ENCODE data around the gene RPS19.

The RPS19 gene

GRCh38 chr19:41859618-41860418 lies at the start of gene RPS19:
Gene RPS19 (plus strand): TSS chr19:41860255. CDS start chr19:41860775, 520 bp downstream.
- peak; percentile 98 for DNase-seq (ENCODE audit: low read depth in 3 of 3)

- no peak for DNase-seq (ENCODE audit: low read depth in 3 of 3)
Observed at GRCh38 chr19:41810301-41810700, 49.8 kb upstream of the RPS19 start.

GRCh38 chr19:41811036-41811435 lies 49.0 kb upstream of the RPS19 start:
- DNase-seq (ENCODE audit: low read depth in 3 of 3) = no peak

GRCh38 chr19:41811981-41812380 lies 48.1 kb upstream of the RPS19 start:
- DNase-seq (ENCODE audit: low read depth in 3 of 3) = no peak

GRCh38 chr19:41813911-41814310 lies 46.1 kb upstream of the RPS19 start:
- no peak for DNase-seq (ENCODE audit: low read depth in 3 of 3)

- DNase-seq (ENCODE audit: low read depth in 3 of 3) = no peak
Observed at GRCh38 chr19:41815301-41815700, 44.8 kb upstream of the RPS19 start.

GRCh38 chr19:41816761-41817160 lies 43.3 kb upstream of the RPS19 start:
- no peak for DNase-seq (ENCODE audit: low read depth in 3 of 3)

GRCh38 chr19:41821003-41821735 lies 38.9 kb upstream of the RPS19 start:
- DNase-seq (ENCODE audit: low read depth in 3 of 3) = peak; percentile 5 to 16 (median 6)

- DNase-seq (ENCODE audit: low read depth in 3 of 3) = no peak
Observed at GRCh38 chr19:41837981-41838708, 21.9 kb upstream of the RPS19 start.

GRCh38 chr19:41839211-41839610 lies 20.8 kb upstream of the RPS19 start:
- DNase-seq (ENCODE audit: low read depth in 3 of 3) = no peak

- DNase-seq (ENCODE audit: low read depth in 3 of 3) = no peak
Observed at GRCh38 chr19:41843371-41843770, 16.7 kb upstream of the RPS19 start.

GRCh38 chr19:41844601-41845000 lies 15.5 kb upstream of the RPS19 start, which contains the start of gene LYPD4:
Gene LYPD4 (minus strand): TSS chr19:41844683. CDS start chr19:41839285, 5,398 bp downstream.
- no peak for DNase-seq (ENCODE audit: low read depth in 3 of 3)

- DNase-seq (ENCODE audit: low read depth in 3 of 3) = no peak
Observed at GRCh38 chr19:41845001-41845050, 15.2 kb upstream of the RPS19 start, which contains the start of gene DMRTC2. Gene DMRTC2 (plus strand): TSS chr19:41845042. CDS start chr19:41847429, 2,387 bp downstream.

GRCh38 chr19:41845051-41845590 lies 14.9 kb upstream of the RPS19 start:
- DNase-seq (ENCODE audit: low read depth in 3 of 3) = no peak

- no peak for DNase-seq (ENCODE audit: low read depth in 3 of 3)
Observed at GRCh38 chr19:41847351-41848105, 12.5 kb upstream of the RPS19 start.

GRCh38 chr19:41848666-41849065 lies 11.4 kb upstream of the RPS19 start:
- no peak for DNase-seq (ENCODE audit: low read depth in 3 of 3)

- no peak for DNase-seq (ENCODE audit: low read depth in 3 of 3)
Observed at GRCh38 chr19:41849067-41849466, 11.0 kb upstream of the RPS19 start.

- DNase-seq (ENCODE audit: low read depth in 3 of 3) = no peak
Observed at GRCh38 chr19:41850381-41850780, 9.7 kb upstream of the RPS19 start.

GRCh38 chr19:41851456-41851855 lies 8.6 kb upstream of the RPS19 start:
- no peak for DNase-seq (ENCODE audit: low read depth in 3 of 3)

GRCh38 chr19:41853344-41853743 lies 6.7 kb upstream of the RPS19 start:
- DNase-seq (ENCODE audit: low read depth in 3 of 3) = no peak

GRCh38 chr19:41853768-41854167 lies 6.3 kb upstream of the RPS19 start:
- DNase-seq (ENCODE audit: low read depth in 3 of 3) = no peak

- DNase-seq (ENCODE audit: low read depth in 3 of 3) = no peak
Observed at GRCh38 chr19:41859213-41859617, 840 bp upstream of the RPS19 start.

Measured in stimulated activated CD4-positive, alpha-beta T cell treated with anti-CD3 and anti-CD28 coated beads, TNF-alpha, amount 100 ng/mL, for 24 hours (primary cell).